Breast epithelium (tissue), 3 donors: Measurements from ENCODE around the gene PPAN.

ENCODE experiments used
- CTCF ChIP-seq, 3 donors: fragments of 450-650 bp; IDR thresholded peaks; one replicate each; pipeline ENCODE4 v1.5.1; 2016 to 2017; ENCODE audit warnings: antibody characterized with exemption in 3 of 3, mild to moderate bottlenecking in 3 of 3, moderate library complexity in 3 of 3
- POLR2A ChIP-seq: fragments of 450-650 bp; IDR thresholded peaks from one replicate; pipeline ENCODE4 v1.6.1; 2016; ENCODE audit warnings: antibody characterized with exemption, mild to moderate bottlenecking, moderate library complexity

- TF ChIP-seq CTCF (IDR thresholded peaks at IDR 0.05) (no peak), POLR2A (no peak)
Measured at GRCh38 chr19:10111405-10111811, 5.2 kb downstream of the PPAN start, which contains the start of gene P2RY11.
